HCT116 (cell line): ENCODE measurements around the gene BRAT1. TPM values are rescaled to one million over a fixed set of nuclear protein-coding genes. Genes with fewer than 3 reads are reported as not detected.
"Not testable (repeated sequence)": the region's sequence is repeated elsewhere in the genome, so short reads cannot be mapped to it uniquely, and the experiment has no call there.

Experiments
- ATAC-seq: fragments of 200-7000 bp; cut with Tn5 transposase; 2 replicates; pipeline ENCODE4 v1.9.1; 2020; ENCODE audit warnings: mild to moderate bottlenecking, moderate library complexity
- BruUV-seq: library from RNA; stranded (reverse); fragments of 400-500 nt; replicated peaks from 2 replicates; lab custom pipeline; 2021; lab: Mats Ljungman, UMichigan
- CTCF ChIA-PET: fragments of 300-600 bp; sonication (Branson Sonifier 250); formaldehyde crosslinking; loops from one replicate; lab custom pipeline; 2021; ENCODE audit warnings: antibody characterized with exemption; lab: Charles Lee
- POLR2A ChIA-PET: fragments of 300-600, 350-600 bp; sonication (Branson Sonifier 250); formaldehyde crosslinking; loops from one replicate; lab custom pipeline; 2021; ENCODE audit warnings: antibody characterized with exemption; lab: Charles Lee
- RAD21 ChIA-PET, 2 experiments: fragments of 300-600 bp; sonication (Branson Sonifier 250); formaldehyde crosslinking; loops; one replicate each; lab custom pipeline; 2023; ENCODE audit warnings: low total read pairs in 2 of 2; ENCODE audit not compliant: uncharacterized antibody in 2 of 2, unreplicated experiment in 2 of 2, low non-redundant PET in 1 of 2; lab: Charles Lee
- DNase-seq: peaks from one replicate; pipeline ENCODE4 v3.0.0-alpha.2; 2010; ENCODE audit warnings: low read depth, low spot score
- H2AFZ ChIP-seq: fragments of 200-600 bp; shearing (Covaris generic), sonication (generic); 2 replicates; pipeline ENCODE4 v1.6.1; 2017; ENCODE audit warnings: low read depth, mixed run types, mixed read lengths, antibody characterized with exemption, low read length; ENCODE audit not compliant: poor library complexity, severe bottlenecking
- H3K27ac ChIP-seq: 2 replicates; pipeline ENCODE4 v1.5.1; 2012; ENCODE audit warnings: low read depth, low read length
- H3K27me3 ChIP-seq: fragments of 200-600 bp; sonication (generic); 2 replicates; pipeline ENCODE4 v1.6.1; 2016; ENCODE audit warnings: mixed run types, low read length, mixed read lengths; ENCODE audit not compliant: insufficient read depth
- H3K36me3 ChIP-seq, 2 experiments: fragments of 200-500 bp in 1 of 2; fragments of 200-600 bp in 1 of 2; sonication (Bioruptor generic) in 1 of 2; sonication (generic) in 1 of 2; 2 replicates each; pipeline versions ENCODE4 v1.5.1 to v1.6.1; 2014 to 2016; ENCODE audit warnings: low read length in 2 of 2, inconsistent platforms in 1 of 2, mixed read lengths in 1 of 2, mixed run types in 1 of 2; ENCODE audit not compliant: insufficient read depth in 2 of 2, control insufficient read depth in 1 of 2
- H3K4me1 ChIP-seq, 2 experiments: fragments of 200-600 bp in 1 of 2; sonication (generic) in 1 of 2; 2 replicates each; pipeline versions ENCODE4 v1.5.1 to v1.6.1; 2012 to 2017; ENCODE audit warnings: low read length in 2 of 2, inconsistent platforms in 1 of 2, mild to moderate bottlenecking in 1 of 2, mixed read lengths in 1 of 2, mixed run types in 1 of 2, moderate library complexity in 1 of 2; ENCODE audit not compliant: insufficient read depth in 2 of 2, control insufficient read depth in 1 of 2
- H3K4me2 ChIP-seq: fragments of 200-600 bp; sonication (generic); 2 replicates; pipeline ENCODE4 v1.6.1; 2017; ENCODE audit warnings: mixed run types, low read length, mixed read lengths
- H3K4me3 ChIP-seq, 2 experiments: fragments of 200-600 bp in 1 of 2; sonication (generic) in 1 of 2; replicated peaks in 1 of 2; 2 replicates each; pipeline ENCODE4 v1.5.1; 2011 to 2016; ENCODE audit warnings: low read length in 2 of 2, control low read depth in 1 of 2, low read depth in 1 of 2, mild to moderate bottlenecking in 1 of 2, mixed read lengths in 1 of 2, mixed run types in 1 of 2
- H3K79me2 ChIP-seq: fragments of 200-600 bp; sonication (generic); 2 replicates; pipeline ENCODE4 v1.6.1; 2017; ENCODE audit warnings: mild to moderate bottlenecking, mixed run types, low read length, moderate library complexity, mixed read lengths; ENCODE audit not compliant: insufficient read depth
- H3K9ac ChIP-seq: fragments of 200-600 bp; sonication (generic); 2 replicates; pipeline ENCODE4 v1.6.1; 2016; ENCODE audit warnings: low read length, mixed read lengths
- H3K9me2 ChIP-seq: fragments of 200-600 bp; sonication (generic), shearing (Covaris generic); 2 replicates; pipeline ENCODE4 v1.6.1; 2017; ENCODE audit warnings: mixed run types, mild to moderate bottlenecking, moderate library complexity; ENCODE audit not compliant: insufficient read depth
- H3K9me3 ChIP-seq, 2 experiments: fragments of 200-500 bp in 1 of 2; fragments of 200-600 bp in 1 of 2; sonication (Bioruptor generic) in 1 of 2; sonication (generic) in 1 of 2; 2 replicates each; pipeline ENCODE4 v1.6.1; 2014 to 2017; ENCODE audit warnings: low read length in 2 of 2, mixed read lengths in 2 of 2, inconsistent platforms in 1 of 2, low read depth in 1 of 2, mild to moderate bottlenecking in 1 of 2, mixed run types in 1 of 2, moderate library complexity in 1 of 2; ENCODE audit not compliant: control insufficient read depth in 1 of 2, insufficient read depth in 1 of 2
- H4K20me1 ChIP-seq: fragments of 200-600 bp; sonication (generic), shearing (Covaris generic); 2 replicates; pipeline ENCODE4 v1.6.1; 2017; ENCODE audit warnings: mixed run types, mild to moderate bottlenecking, moderate library complexity; ENCODE audit not compliant: insufficient read depth
- intact Hi-C: fragments of 100-400 bp; cut with micrococcal nuclease; formaldehyde crosslinking; loops from 2 replicates; pipeline ENCODE4 v1.10.0; 2022
- total RNA-seq: library from RNA; stranded (reverse); gene quantifications from one replicate; pipeline ENCODE4 v1.2.1, GENCODE V29; 2021; ENCODE audit not compliant: unreplicated experiment

BRAT1 gene
- total RNA-seq, 1 experiment from 2014 or later: 47.6 TPM

- not testable (repeated sequence) for H3K9me2 ChIP-seq
Measured at GRCh38 chr7:2531796-2532110, 23.6 kb downstream of the BRAT1 start.

GRCh38 chr7:2530994-2531795, 24.1 kb downstream of the BRAT1 start:
- H3K4me2 ChIP-seq: peak overlapping the region; percentile 56
- CTCF ChIA-PET: not testable (repeated sequence)

More at GRCh38 chr7:2531796-2532110, 23.6 kb downstream of the BRAT1 start:
- peaks cover 37 to 41% of the 10 kb centered on the region in 2 experiments for H3K4me1 ChIP-seq
- H3K36me3 ChIP-seq, H4K20me1 ChIP-seq, H3K27me3 ChIP-seq, POLR2A ChIA-PET, BruUV-seq, H2AFZ ChIP-seq, H3K4me2 ChIP-seq, CTCF ChIA-PET, ATAC-seq, H3K9ac ChIP-seq, intact Hi-C loops, H3K9me3 ChIP-seq, H3K79me2 ChIP-seq, DNase-seq, RAD21 ChIA-PET, H3K4me3 ChIP-seq, H3K27ac ChIP-seq: not testable (repeated sequence)

More at GRCh38 chr7:2530994-2531795, 24.1 kb downstream of the BRAT1 start:
- intact Hi-C loops, H3K9me3 ChIP-seq, H3K9me2 ChIP-seq, H3K4me3 ChIP-seq, BruUV-seq, H4K20me1 ChIP-seq, H3K27ac ChIP-seq, H3K9ac ChIP-seq, H3K27me3 ChIP-seq, H3K79me2 ChIP-seq, RAD21 ChIA-PET, H2AFZ ChIP-seq, ATAC-seq, H3K36me3 ChIP-seq, POLR2A ChIA-PET, DNase-seq: not testable (repeated sequence)
- peaks cover 37 to 41% of the 10 kb centered on the region in 2 experiments for H3K4me1 ChIP-seq
